Hepatocyte (in vitro differentiated cells): ENCODE measurements around the gene NUCB2. TPM values are rescaled to one million over a fixed set of nuclear protein-coding genes. Genes with fewer than 3 reads are reported as not detected.

Experiments used
- DNase-seq: peaks from one replicate; pipeline ENCODE4 v3.0.0-alpha.2; 2016; ENCODE audit warnings: low spot score
- H2AFZ ChIP-seq: fragments of 200-600 bp; sonication (generic); 2 replicates; pipeline ENCODE4 v1.6.0; 2016; ENCODE audit warnings: antibody characterized with exemption, mild to moderate bottlenecking
- H3K27ac ChIP-seq: fragments of 200-600 bp; sonication (generic); 2 replicates; pipeline ENCODE4 v1.5.1; 2016; ENCODE audit warnings: mild to moderate bottlenecking
- H3K27me3 ChIP-seq: fragments of 200-600 bp; sonication (generic); 2 replicates; pipeline ENCODE4 v1.6.1; 2016
- H3K36me3 ChIP-seq: fragments of 200-600 bp; sonication (generic); replicated peaks from 2 replicates; pipeline ENCODE4 v1.5.1; 2016; ENCODE audit warnings: low read depth; ENCODE audit not compliant: insufficient read depth
- H3K4me1 ChIP-seq: fragments of 200-600 bp; sonication (generic); 2 replicates; pipeline ENCODE4 v1.5.1; 2016; ENCODE audit warnings: mild to moderate bottlenecking, moderate library complexity; ENCODE audit not compliant: insufficient read depth
- H3K4me2 ChIP-seq: fragments of 200-600 bp; sonication (generic); 2 replicates; pipeline ENCODE4 v1.6.0; 2016
- H3K4me3 ChIP-seq: fragments of 200-600 bp; sonication (generic); 2 replicates; pipeline ENCODE4 v1.5.1; 2016; ENCODE audit warnings: mild to moderate bottlenecking
- H3K79me2 ChIP-seq: fragments of 200-600 bp; sonication (generic); 2 replicates; pipeline ENCODE4 v1.6.0; 2017; ENCODE audit warnings: mild to moderate bottlenecking
- H3K9me2 ChIP-seq: fragments of 200-600 bp; sonication (generic); replicated peaks from 2 replicates; pipeline ENCODE4 v1.6.0; 2017; ENCODE audit warnings: mild to moderate bottlenecking; ENCODE audit not compliant: insufficient read depth
- H3K9me3 ChIP-seq: fragments of 200-600 bp; sonication (generic); 2 replicates; pipeline ENCODE4 v1.5.1; 2016; ENCODE audit warnings: low read depth, mild to moderate bottlenecking
- H4K20me1 ChIP-seq: fragments of 200-600 bp; sonication (generic); 2 replicates; pipeline ENCODE4 v1.6.0; 2016; ENCODE audit warnings: mild to moderate bottlenecking; ENCODE audit not compliant: insufficient read depth, poor library complexity, severe bottlenecking
- CTCF ChIP-seq: fragments of 200-600 bp; sonication (generic); IDR thresholded peaks from 2 replicates; pipeline ENCODE4 v1.5.1; 2016; ENCODE audit warnings: antibody characterized with exemption, mild to moderate bottlenecking; ENCODE audit not compliant: poor library complexity
- EZH2 ChIP-seq: fragments of 200-600 bp; sonication (generic); IDR thresholded peaks from 2 replicates; pipeline ENCODE4 v1.6.1; 2016; ENCODE audit warnings: antibody characterized with exemption, mild to moderate bottlenecking, borderline replicate concordance
- EZH2phosphoT487 ChIP-seq: fragments of 200-600 bp; sonication (generic); IDR thresholded peaks from one replicate; pipeline ENCODE4 v1.6.1; 2018; ENCODE audit warnings: antibody characterized with exemption, mild to moderate bottlenecking, low read depth, moderate library complexity; ENCODE audit not compliant: unreplicated experiment, severe bottlenecking
- WGBS: methylation state at CpG from one replicate; pipeline ENCODE4 v1.1.6; 2016; ENCODE audit warnings: low lambda C conversion rate; ENCODE audit errors: missing lambda C conversion rate; 5-methylcytosine and 5-hydroxymethylcytosine counted together
- polyA plus RNA-seq: library from polyadenylated mRNA; unstranded; fragments of >200 nt; fragmentation: Nextera tagmentation; extraction: Ambion mirVana; gene quantifications from 2 replicates; pipeline ENCODE4 v1.2.1, GENCODE V29; 2016
- total RNA-seq: library from RNA; depleted of rRNA; stranded (reverse); fragments of >200 nt; gene quantifications from 2 replicates; pipeline ENCODE4 v1.2.3, GENCODE V29; 2014

Gene NUCB2
- total and polyA plus RNA-seq, 2 experiments from 2014 or later, result 93.4 to 196 TPM

- Histone ChIP-seq H3K4me1 (peaks cover 5% of the 10 kb centered on the region), H2AFZ (no peak overlapping the region), H3K9me2 (no peaks in the 10 kb centered on the region), H3K9me3 (no peaks in the 10 kb centered on the region), H3K4me3 (no peak overlapping the region), H3K27ac (no peak overlapping the region), H3K36me3 (no peaks in the 10 kb centered on the region), H3K79me2 (peaks cover 3% of the 10 kb centered on the region), H3K4me2 (peak overlapping the region; percentile 94), H4K20me1 (no peaks in the 10 kb centered on the region), H3K27me3 (peaks cover 8% of the 10 kb centered on the region)
- peak; percentile 78 for DNase-seq
- TF ChIP-seq CTCF (peak; percentile 60), EZH2phosphoT487 (no peak)
- 65% methylated on average over 3 of the region's 3 CpGs for WGBS
These were observed 78.1 kb downstream of the NUCB2 start for GRCh38 chr11:17354601-17354991.

GRCh38 chr11:17366495-17366894, 90.0 kb downstream of the NUCB2 start:
- H4K20me1 ChIP-seq, result no peaks in the 10 kb centered on the region
- no peaks in the 10 kb centered on the region for H3K27me3 ChIP-seq
- H2AFZ ChIP-seq, result no peak overlapping the region
- H3K4me2 ChIP-seq, result no peak overlapping the region
- DNase-seq, result no peak
- WGBS, result 95% methylated on average over 1 of the region's 1 CpG
- H3K4me3 ChIP-seq, result no peak overlapping the region
- no peak overlapping the region for H3K27ac ChIP-seq
- H3K4me1 ChIP-seq, result no peaks in the 10 kb centered on the region
- peaks cover 9% of the 10 kb centered on the region for H3K9me3 ChIP-seq
- H3K9me2 ChIP-seq, result no peaks in the 10 kb centered on the region
- no peaks in the 10 kb centered on the region for H3K36me3 ChIP-seq
- TF ChIP-seq EZH2phosphoT487 (no peak), EZH2 (no peak), CTCF (no peak)
- no peaks in the 10 kb centered on the region for H3K79me2 ChIP-seq

- TF ChIP-seq EZH2phosphoT487 (no peak), CTCF (no peak), EZH2 (no peak)
- H3K4me3 ChIP-seq, result no peak overlapping the region
- H3K4me1 ChIP-seq, result no peaks in the 10 kb centered on the region
- DNase-seq, result no peak
- no peaks in the 10 kb centered on the region for H4K20me1 ChIP-seq
- H3K36me3 ChIP-seq, result no peaks in the 10 kb centered on the region
- WGBS, result 87% methylated on average over 3 of the region's 3 CpGs
- H3K9me3 ChIP-seq, result peaks cover 15% of the 10 kb centered on the region
- H3K79me2 ChIP-seq, result no peaks in the 10 kb centered on the region
- no peaks in the 10 kb centered on the region for H3K27me3 ChIP-seq
- H3K9me2 ChIP-seq, result no peaks in the 10 kb centered on the region
- no peak overlapping the region for H2AFZ ChIP-seq
- H3K4me2 ChIP-seq, result no peak overlapping the region
- no peak overlapping the region for H3K27ac ChIP-seq
These were observed 92.0 kb downstream of the NUCB2 start for GRCh38 chr11:17368551-17368950.

- Histone ChIP-seq H3K36me3 (no peaks in the 10 kb centered on the region), H3K4me3 (no peak overlapping the region), H3K27me3 (no peaks in the 10 kb centered on the region), H3K4me1 (no peaks in the 10 kb centered on the region), H3K4me2 (no peak overlapping the region), H3K9me2 (no peaks in the 10 kb centered on the region), H2AFZ (no peak overlapping the region), H4K20me1 (no peaks in the 10 kb centered on the region), H3K27ac (no peak overlapping the region), H3K79me2 (no peaks in the 10 kb centered on the region), H3K9me3 (peaks cover 15% of the 10 kb centered on the region)
- TF ChIP-seq EZH2phosphoT487 (no peak), EZH2 (no peak), CTCF (no peak)
- no peak for DNase-seq
These were observed 92.6 kb downstream of the NUCB2 start for GRCh38 chr11:17369094-17369493.
